RCC 7860 (cell line): ENCODE data around the gene MRFAP1.

Experiments used
- DNase-seq: peaks from one replicate; pipeline ENCODE4 v3.0.0-alpha.2; 2015; ENCODE audit warnings: low spot score
- FAIRE-seq: peaks from 2 replicates; lab custom pipeline; 2012; peaks lifted over from hg19 to GRCh38; lab: Jason Lieb, UNC

MRFAP1 gene

DNA sequence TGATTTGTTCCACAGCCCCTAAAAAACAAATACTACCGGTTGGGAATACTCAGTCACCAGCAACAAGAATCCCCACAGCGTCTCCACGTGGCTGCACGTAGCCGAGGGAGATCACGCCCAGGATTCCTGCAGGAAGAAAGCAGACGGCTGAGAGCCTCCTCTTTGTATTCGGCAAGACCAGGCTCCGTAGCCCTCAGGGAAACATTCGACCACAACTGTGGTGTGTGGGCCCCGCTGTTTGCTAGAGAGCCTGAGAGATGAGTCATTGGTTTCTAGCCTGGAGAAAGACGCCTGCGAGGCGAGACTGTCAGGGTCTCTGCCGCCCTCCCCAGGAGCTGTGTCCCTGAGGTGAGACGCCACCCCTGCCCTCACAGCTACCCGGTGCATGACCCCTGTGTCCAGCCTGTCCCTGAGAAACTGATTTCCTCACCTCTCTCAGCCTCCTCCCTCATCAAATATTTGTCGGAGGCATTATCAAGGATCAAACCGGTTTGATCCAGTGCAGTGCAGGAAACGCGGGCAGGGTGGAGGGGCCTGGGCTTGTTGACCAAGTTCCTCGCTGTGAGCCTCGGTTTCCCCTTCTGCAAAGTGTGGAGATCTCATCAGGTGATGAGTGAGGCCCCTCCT is 48.5 kb downstream of the MRFAP1 start:
- DNase-seq = peak; percentile 96
- peak; percentile 90 for FAIRE-seq

DNA sequence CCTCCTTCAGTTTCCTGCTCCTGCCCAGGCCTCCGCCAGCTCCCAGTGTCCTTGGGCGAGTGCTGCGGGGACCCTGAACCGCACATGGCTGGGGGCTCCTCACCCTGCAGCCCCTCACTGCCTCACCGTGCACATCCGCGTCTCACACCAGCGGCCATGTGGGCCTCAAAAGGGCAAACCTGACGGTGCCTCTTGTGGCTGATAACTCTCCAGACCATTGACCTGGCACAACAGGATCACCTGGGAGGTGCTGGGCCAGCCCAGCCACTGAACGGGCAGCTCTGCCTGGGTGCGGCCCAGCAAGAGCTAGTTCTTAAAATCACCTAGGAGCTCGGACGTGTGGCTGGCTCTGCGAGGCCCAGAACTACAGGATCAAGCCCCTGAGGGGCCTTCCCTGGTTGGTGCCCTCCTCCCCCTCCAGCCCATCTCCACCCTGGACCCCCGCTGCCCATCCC is 49.0 kb downstream of the MRFAP1 start:
- no peak for DNase-seq
- no peak for FAIRE-seq
